GM18498 (cell line): ENCODE results near the gene GRPEL1.

Experiments used
- ATAC-seq: cut with Tn5 transposase; IDR thresholded peaks from one replicate; pipeline ENCODE4 v1.9.1; 2021; ENCODE audit warnings: mild to moderate bottlenecking, moderate library complexity; ENCODE audit not compliant: unreplicated experiment

GRPEL1 gene

GRCh38 chr4:7045961-7046921 is 21.6 kb downstream of the GRPEL1 start:
- ATAC-seq = no peak

- no peak for ATAC-seq
Observed at GRCh38 chr4:7045553-7045952, 22.3 kb downstream of the GRPEL1 start.

- ATAC-seq = no peak
Observed at GRCh38 chr4:7044137-7044930, 23.5 kb downstream of the GRPEL1 start.

- ATAC-seq = peak; percentile 35
Observed at GRCh38 chr4:7043284-7044136, 24.4 kb downstream of the GRPEL1 start, which contains the start of gene TADA2B. TSS of gene TADA2B (plus strand) at chr4:7043372. CDS start at chr4:7043580, 208 bp downstream.

GRCh38 chr4:7042503-7043283 is 25.2 kb downstream of the GRPEL1 start:
- peak; percentile 87 for ATAC-seq

- ATAC-seq = no peak
Observed at GRCh38 chr4:7041801-7042502, 25.9 kb downstream of the GRPEL1 start.

GRCh38 chr4:7041246-7041645 is 26.6 kb downstream of the GRPEL1 start:
- no peak for ATAC-seq

- ATAC-seq = no peak
Observed at GRCh38 chr4:7040765-7041164, 27.1 kb downstream of the GRPEL1 start.

GRCh38 chr4:7037425-7037824 is 30.4 kb downstream of the GRPEL1 start:
- no peak for ATAC-seq

GRCh38 chr4:7034262-7035081 is 33.4 kb downstream of the GRPEL1 start:
- no peak for ATAC-seq

- ATAC-seq = no peak
Observed at GRCh38 chr4:7032596-7032995, 35.3 kb downstream of the GRPEL1 start.

- ATAC-seq = no peak
Observed at GRCh38 chr4:7031558-7032449, 36.1 kb downstream of the GRPEL1 start.

- ATAC-seq = no peak
Observed at GRCh38 chr4:7030856-7031255, 37.0 kb downstream of the GRPEL1 start.

GRCh38 chr4:7029921-7030320 is 37.9 kb downstream of the GRPEL1 start:
- ATAC-seq = no peak

GRCh38 chr4:7029212-7029611 is 38.7 kb downstream of the GRPEL1 start:
- no peak for ATAC-seq

GRCh38 chr4:7027913-7028312 is 40.0 kb downstream of the GRPEL1 start:
- no peak for ATAC-seq

- no peak for ATAC-seq
Observed at GRCh38 chr4:7027284-7027683, 40.6 kb downstream of the GRPEL1 start.

GRCh38 chr4:7026107-7026506 is 41.8 kb downstream of the GRPEL1 start:
- ATAC-seq = no peak
